Stomach smooth muscle (tissue), 2 donors: Measurements from ENCODE around the gene NKTR.
A peak's percentile ranks its signal among the peaks of the same experiment; 100 is the strongest.
"Not testable (repeated sequence)": the region's sequence is repeated elsewhere in the genome, so short reads cannot be mapped to it uniquely, and the experiment has no call there.

ENCODE experiments used
- H3K27ac ChIP-seq: one replicate; pipeline ENCODE4 v1.7.0; 2013; ENCODE audit warnings: mild to moderate bottlenecking, low read length, inconsistent platforms
- H3K27me3 ChIP-seq, 2 donors: one replicate each; pipeline ENCODE4 v1.7.0; 2013; ENCODE audit warnings: low read length in 2 of 2; ENCODE audit not compliant: insufficient read depth in 2 of 2, control insufficient read depth in 1 of 2
- H3K36me3 ChIP-seq, 2 donors: one replicate each; pipeline ENCODE4 v1.7.0; 2013; ENCODE audit warnings: low read length in 2 of 2; ENCODE audit not compliant: control insufficient read depth in 2 of 2, insufficient read depth in 2 of 2
- H3K4me1 ChIP-seq: one replicate; pipeline ENCODE4 v1.7.0; 2013; ENCODE audit warnings: low read length; ENCODE audit not compliant: control insufficient read depth, insufficient read depth
- H3K4me3 ChIP-seq, 2 donors: one replicate each; pipeline ENCODE4 v1.7.0; 2013; ENCODE audit warnings: low read length in 2 of 2
- H3K9ac ChIP-seq, 2 donors: one replicate each; pipeline ENCODE4 v1.7.0; 2013; ENCODE audit warnings: low read length in 2 of 2, mild to moderate bottlenecking in 1 of 2
- H3K9me3 ChIP-seq, 2 donors: one replicate each; pipeline ENCODE4 v1.7.0; 2013; ENCODE audit warnings: low read length in 2 of 2; ENCODE audit not compliant: control insufficient read depth in 2 of 2
- donor health status: healthy.
- donor health status: Pancreatic carcinoma.

The NKTR gene

DNA sequence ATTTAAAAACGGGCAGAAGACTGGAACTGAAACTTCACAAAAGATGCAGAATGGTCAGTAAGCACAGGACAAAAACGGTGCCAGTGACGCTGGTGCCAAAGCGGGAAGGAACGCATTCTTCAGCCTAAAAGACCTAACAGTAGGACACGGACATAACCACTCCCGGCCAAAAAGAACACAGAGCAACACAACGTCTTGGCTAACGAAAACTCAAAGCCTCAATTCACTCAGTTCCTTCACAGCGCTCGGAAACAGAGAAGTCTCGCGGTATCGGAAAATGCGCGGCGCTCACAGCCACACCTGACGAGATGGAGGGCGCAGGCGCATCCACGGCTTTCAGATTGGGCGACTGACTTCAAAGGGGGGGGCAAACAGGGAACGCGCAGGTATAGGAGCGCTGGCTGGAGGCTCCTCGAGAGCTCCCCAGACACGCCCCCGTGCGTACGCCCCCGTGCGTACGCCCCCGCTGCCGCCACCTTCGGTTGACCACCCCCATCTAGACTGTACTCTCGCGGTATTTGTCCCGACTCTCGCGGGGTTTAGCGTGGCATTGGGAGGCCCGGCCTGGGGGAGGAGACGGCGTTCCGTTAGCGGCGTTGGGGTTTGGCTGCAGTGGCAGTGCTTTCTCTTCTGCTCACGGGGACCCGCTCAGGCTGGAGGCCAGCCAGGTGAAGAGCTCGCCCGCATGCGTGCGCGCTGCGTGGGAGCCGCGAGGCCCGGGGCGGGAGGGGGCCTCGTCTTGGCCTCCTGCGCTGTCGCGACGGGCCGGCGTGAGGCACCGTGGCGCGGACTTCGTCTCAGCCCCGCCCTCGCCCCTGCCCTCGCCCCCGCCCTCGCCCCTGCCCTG, at the start of gene NKTR:
Gene NKTR, plus strand, starts transcription at position 576 of the 847 bp plus-strand sequence. CDS start 321 bp downstream, outside the sequence.
- no peaks in the 10 kb centered on the region for H3K36me3 ChIP-seq
- peak within 1 kb of the TSS; percentile 89 for H3K4me3 ChIP-seq
- peaks cover 4% of the 10 kb centered on the region for H3K4me1 ChIP-seq
- no peaks in the 10 kb centered on the region for H3K27me3 ChIP-seq
- H3K27ac ChIP-seq: peak within 1 kb of the TSS; percentile 91
- H3K9me3 ChIP-seq: no peaks in the 10 kb centered on the region
- H3K9ac ChIP-seq: peak within 1 kb of the TSS; percentile 80 to 96

DNA sequence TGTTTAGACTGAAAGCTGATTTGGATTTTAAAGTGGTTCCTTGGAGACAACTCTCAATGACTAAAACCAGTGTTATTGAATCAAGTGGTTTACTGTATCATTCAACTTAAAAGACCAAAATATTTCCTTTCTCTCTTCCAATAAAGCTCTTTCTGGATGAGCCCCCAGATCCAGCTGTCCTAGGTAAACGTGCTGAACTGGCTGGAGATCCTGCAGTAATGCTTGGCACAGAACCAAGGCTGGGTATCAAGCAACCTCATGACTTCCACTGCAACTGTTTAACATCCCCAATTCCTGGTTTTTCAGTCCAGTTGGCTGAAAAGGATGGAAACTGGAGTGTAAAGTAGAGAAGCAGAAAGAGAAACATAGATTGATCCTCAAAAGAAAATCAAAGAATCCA, 47.7 kb upstream of the NKTR start:
- Histone ChIP-seq H3K4me1 (no peaks in the 10 kb centered on the region), H3K27ac (no peak overlapping the region), H3K4me3 (no peak overlapping the region), H3K36me3 (peaks cover 52 to 53% of the 10 kb centered on the region in 2 donors), H3K9me3 (no peaks in the 10 kb centered on the region), H3K9ac (no peak overlapping the region), H3K27me3 (no peaks in the 10 kb centered on the region)

DNA sequence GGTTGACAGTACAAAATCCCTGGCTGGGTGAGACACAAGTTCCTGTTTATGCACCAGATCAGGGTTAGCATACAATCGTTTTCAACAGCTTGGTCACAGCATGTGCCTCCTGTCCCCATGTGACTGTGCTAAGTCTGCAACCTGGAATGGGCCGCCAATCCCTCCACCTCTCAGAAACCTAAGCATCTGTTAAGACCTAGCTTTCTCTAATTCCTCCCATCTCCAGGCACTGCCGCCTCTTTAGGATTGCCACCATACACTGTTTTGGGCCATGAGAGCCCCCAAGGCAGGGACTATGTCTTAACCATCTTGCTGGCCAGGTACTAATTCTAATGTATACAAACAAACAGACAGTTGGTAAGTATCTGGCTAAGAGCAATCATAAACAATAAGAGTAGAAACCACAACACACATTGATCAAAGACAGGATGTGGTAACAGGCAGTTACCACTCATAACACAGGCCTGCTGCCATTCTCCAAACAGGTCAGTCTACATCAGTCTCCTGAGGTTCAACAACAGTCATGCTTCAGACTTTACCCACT, 44.3 kb upstream of the NKTR start:
- H3K36me3 ChIP-seq: peaks cover 49 to 59% of the 10 kb centered on the region in 2 donors
- no peak overlapping the region for H3K27ac ChIP-seq
- no peaks in the 10 kb centered on the region for H3K9me3 ChIP-seq
- H3K4me1 ChIP-seq: no peaks in the 10 kb centered on the region
- no peak overlapping the region for H3K4me3 ChIP-seq
- H3K27me3 ChIP-seq: no peaks in the 10 kb centered on the region
- no peak overlapping the region for H3K9ac ChIP-seq

DNA sequence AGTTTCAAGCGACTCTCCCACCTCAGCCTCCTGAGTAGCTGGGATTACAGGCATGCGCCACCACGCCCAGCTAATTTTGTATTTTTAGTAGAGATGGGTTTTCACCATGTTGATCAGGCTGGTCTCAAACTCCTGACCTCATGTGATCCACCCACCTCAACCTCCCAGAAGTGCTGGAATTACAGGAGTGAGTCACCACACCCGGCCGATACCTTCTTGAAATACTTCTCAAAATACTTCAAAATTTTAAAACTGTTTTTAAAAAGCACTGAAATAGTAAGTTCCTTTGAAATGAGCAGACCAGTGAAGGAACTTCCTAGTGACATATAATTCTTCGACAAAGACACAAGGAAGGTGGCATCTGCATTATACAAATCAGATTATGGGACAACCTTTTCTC, 43.7 kb upstream of the NKTR start:
- H3K36me3 ChIP-seq: peaks cover 50 to 64% of the 10 kb centered on the region in 2 donors
- not testable (repeated sequence) for H3K27me3 ChIP-seq, H3K4me3 ChIP-seq, H3K9me3 ChIP-seq, H3K9ac ChIP-seq, H3K4me1 ChIP-seq, H3K27ac ChIP-seq

DNA sequence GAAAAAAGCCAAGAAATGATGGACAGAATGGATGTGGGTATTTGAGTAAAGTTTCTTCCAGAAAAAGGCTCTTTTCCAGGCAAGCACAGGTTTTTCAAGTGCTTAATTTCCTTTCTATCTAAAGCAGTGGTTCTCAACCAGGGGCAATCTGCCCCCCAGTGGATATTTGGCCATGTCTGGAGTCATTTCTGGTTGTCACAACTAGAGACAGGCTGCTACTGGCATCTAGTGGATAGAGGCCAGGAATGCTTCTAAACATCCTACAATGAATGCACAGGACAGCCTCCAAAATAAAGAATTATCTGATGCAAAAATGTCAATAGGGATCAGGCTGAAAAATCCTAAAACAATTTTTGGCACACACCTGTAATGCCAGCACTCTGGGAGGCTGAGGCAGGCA, 42.6 kb upstream of the NKTR start:
- H3K4me3 ChIP-seq: no peak overlapping the region
- no peaks in the 10 kb centered on the region for H3K27me3 ChIP-seq
- H3K36me3 ChIP-seq: peaks cover 59% of the 10 kb centered on the region in 2 donors
- H3K9ac ChIP-seq: no peak overlapping the region
- H3K27ac ChIP-seq: no peak overlapping the region
- H3K4me1 ChIP-seq: peaks cover 3% of the 10 kb centered on the region
- no peaks in the 10 kb centered on the region for H3K9me3 ChIP-seq

- peaks cover 39 to 48% of the 10 kb centered on the region in 2 donors for H3K36me3 ChIP-seq
- H3K27ac ChIP-seq: no peak overlapping the region
- peaks cover 3% of the 10 kb centered on the region for H3K4me1 ChIP-seq
- no peaks in the 10 kb centered on the region for H3K27me3 ChIP-seq
- H3K9ac ChIP-seq: peak overlapping the region in 1 of 2 donors; percentile 2
- no peak overlapping the region for H3K4me3 ChIP-seq
- H3K9me3 ChIP-seq: no peaks in the 10 kb centered on the region
Measured at GRCh38 chr3:42562047-42562907, 38.2 kb upstream of the NKTR start.

- Histone ChIP-seq H3K27me3 (no peaks in the 10 kb centered on the region), H3K36me3 (peaks cover 20% of the 10 kb centered on the region in 2 donors), H3K4me3 (no peak overlapping the region), H3K27ac (no peak overlapping the region), H3K9me3 (no peaks in the 10 kb centered on the region), H3K4me1 (no peaks in the 10 kb centered on the region), H3K9ac (no peak overlapping the region)
Measured at GRCh38 chr3:42569593-42570142, 30.8 kb upstream of the NKTR start.

- Histone ChIP-seq H3K36me3 (peaks cover 10 to 21% of the 10 kb centered on the region in 2 donors), H3K9me3 (peaks cover 0 to 3% of the 10 kb centered on the region in 2 donors), H3K4me1 (no peaks in the 10 kb centered on the region), H3K9ac (no peak overlapping the region), H3K4me3 (no peak overlapping the region), H3K27me3 (no peaks in the 10 kb centered on the region), H3K27ac (no peak overlapping the region)
Measured at GRCh38 chr3:42572278-42572677, 28.2 kb upstream of the NKTR start.

DNA sequence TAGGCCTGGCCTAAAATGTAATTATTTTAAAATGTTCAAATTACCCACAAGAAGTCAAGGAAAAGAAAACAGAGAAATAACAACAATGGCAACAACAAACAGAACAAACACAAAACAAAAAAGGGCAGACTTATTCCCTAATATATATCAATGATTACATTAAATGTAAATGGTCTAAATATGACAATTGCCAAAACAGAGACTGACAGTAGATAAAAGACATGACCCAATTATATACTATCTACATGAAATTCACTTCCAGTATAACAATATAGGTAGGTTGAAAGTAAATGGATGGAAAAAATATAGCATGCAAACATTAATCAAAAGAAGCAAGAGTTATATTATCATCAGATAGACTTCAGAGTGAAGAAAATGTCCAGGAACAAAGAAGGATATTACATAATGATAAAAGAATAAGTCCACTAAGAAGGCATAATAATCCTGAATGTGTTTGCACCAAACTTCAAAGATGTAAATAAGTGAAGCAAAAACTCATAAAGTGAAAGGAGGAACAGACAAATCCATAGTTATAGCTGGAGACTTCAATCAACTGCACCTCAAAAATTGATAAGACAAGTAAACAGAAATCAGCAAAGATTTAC, 25.2 kb upstream of the NKTR start:
- Histone ChIP-seq H3K4me3 (no peak overlapping the region), H3K36me3 (peaks cover 5 to 13% of the 10 kb centered on the region in 2 donors), H3K27me3 (no peaks in the 10 kb centered on the region), H3K27ac (no peak overlapping the region), H3K9me3 (peaks cover 0 to 3% of the 10 kb centered on the region in 2 donors), H3K9ac (no peak overlapping the region), H3K4me1 (no peaks in the 10 kb centered on the region)

DNA sequence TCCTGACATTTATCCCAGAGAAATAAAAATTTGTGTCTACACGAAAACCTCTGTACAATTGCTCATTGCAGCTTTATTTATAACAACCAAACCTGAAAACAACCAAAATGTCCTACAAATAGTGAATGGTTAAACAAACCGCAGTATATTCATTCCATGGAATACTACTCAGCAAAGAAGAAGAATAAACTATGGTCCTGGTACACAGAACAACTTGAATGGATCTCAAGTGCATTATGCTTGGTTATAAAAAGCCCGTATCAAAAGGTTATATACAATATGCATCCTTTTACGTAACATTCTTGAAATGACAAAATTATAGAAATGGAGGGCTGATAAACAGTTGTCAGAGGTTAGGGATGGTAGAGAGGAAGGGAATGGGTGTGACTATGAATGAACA, 22.4 kb upstream of the NKTR start:
- no peaks in the 10 kb centered on the region for H3K27me3 ChIP-seq
- H3K27ac ChIP-seq: no peak overlapping the region
- H3K9ac ChIP-seq: no peak overlapping the region
- peaks cover 0 to 3% of the 10 kb centered on the region in 2 donors for H3K9me3 ChIP-seq
- peaks cover 2 to 13% of the 10 kb centered on the region in 2 donors for H3K36me3 ChIP-seq
- peaks cover 14% of the 10 kb centered on the region for H3K4me1 ChIP-seq
- no peak overlapping the region for H3K4me3 ChIP-seq
